MM.1S (cell line): ENCODE measurements around the gene PRCD.
A peak's percentile ranks its signal among the peaks of the same experiment; 100 is the strongest.

Source experiments
- DNase-seq: peaks from one replicate; pipeline ENCODE4 v3.0.0-alpha.2; 2015
- H2AFZ ChIP-seq: fragments of 300-600 bp; sonication (generic); 2 replicates; pipeline ENCODE4 v1.6.0; 2016; ENCODE audit warnings: antibody characterized with exemption, low read length
- H3F3A ChIP-seq: fragments of 300-600 bp; sonication (generic); 2 replicates; pipeline ENCODE4 v1.6.1; 2016; ENCODE audit warnings: mild to moderate bottlenecking, antibody characterized with exemption, low read length, moderate library complexity, mixed read lengths; ENCODE audit not compliant: insufficient read depth
- H3K27ac ChIP-seq: fragments of 300-600 bp; sonication (generic); 2 replicates; pipeline ENCODE4 v1.5.1; 2016; ENCODE audit warnings: mild to moderate bottlenecking, low read length
- H3K27me3 ChIP-seq: fragments of 300-600 bp; sonication (generic); replicated peaks from 2 replicates; pipeline ENCODE4 v1.6.0; 2016; ENCODE audit warnings: low read length; ENCODE audit not compliant: insufficient read depth
- H3K36me3 ChIP-seq: fragments of 300-600 bp; sonication (generic); replicated peaks from 2 replicates; pipeline ENCODE4 v1.6.1; 2016; ENCODE audit warnings: mild to moderate bottlenecking, low read length, mixed read lengths; ENCODE audit not compliant: insufficient read depth
- H3K4me1 ChIP-seq: fragments of 300-600 bp; sonication (generic); 2 replicates; pipeline ENCODE4 v1.6.1; 2016; ENCODE audit warnings: low read length, mixed read lengths
- H3K4me2 ChIP-seq: fragments of 300-600 bp; sonication (generic); 2 replicates; pipeline ENCODE4 v1.6.0; 2016; ENCODE audit warnings: low read depth, low read length
- H3K4me3 ChIP-seq: fragments of 300-600 bp; sonication (generic); 2 replicates; pipeline ENCODE4 v1.5.1; 2016; ENCODE audit warnings: low read length, mixed read lengths
- H3K79me2 ChIP-seq: fragments of 300-600 bp; sonication (generic); 2 replicates; pipeline ENCODE4 v1.6.1; 2016; ENCODE audit warnings: mixed run types, low read length, mixed read lengths
- H3K9ac ChIP-seq: fragments of 300-600 bp; sonication (generic); 2 replicates; pipeline ENCODE4 v1.6.1; 2016; ENCODE audit warnings: low read length, mixed read lengths
- H3K9me2 ChIP-seq: fragments of 300-600 bp; sonication (generic); replicated peaks from 2 replicates; pipeline ENCODE4 v1.6.1; 2016; ENCODE audit warnings: mild to moderate bottlenecking, low read length, mixed read lengths; ENCODE audit not compliant: insufficient read depth
- H3K9me3 ChIP-seq: fragments of 300-600 bp; sonication (generic); replicated peaks from 2 replicates; pipeline ENCODE4 v1.6.1; 2016; ENCODE audit warnings: mild to moderate bottlenecking, low read length, mixed read lengths; ENCODE audit not compliant: insufficient read depth
- H4K20me1 ChIP-seq: fragments of 300-600 bp; sonication (generic); 2 replicates; pipeline ENCODE4 v1.6.1; 2016; ENCODE audit warnings: mild to moderate bottlenecking, low read length, moderate library complexity, mixed read lengths; ENCODE audit not compliant: insufficient read depth
- EZH2 ChIP-seq: fragments of 300-600 bp; sonication (generic); optimal IDR thresholded peaks from 2 replicates; pipeline ENCODE3; 2017; ENCODE audit warnings: low read depth, mild to moderate bottlenecking, antibody characterized with exemption, low read length, mixed read lengths
- EZH2phosphoT487 ChIP-seq: fragments of 300-600 bp; sonication (generic); IDR thresholded peaks from 2 replicates; pipeline ENCODE4 v1.6.1; 2018; ENCODE audit warnings: antibody characterized with exemption, low read length
- TF ChIP-seq, protein P1 (sequence below): fragments of 300-600 bp; sonication (generic); IDR thresholded peaks from 2 replicates; pipeline ENCODE4 v1.5.1; 2016; ENCODE audit warnings: antibody characterized with exemption, low read length, mixed read lengths

The PRCD gene

DNA sequence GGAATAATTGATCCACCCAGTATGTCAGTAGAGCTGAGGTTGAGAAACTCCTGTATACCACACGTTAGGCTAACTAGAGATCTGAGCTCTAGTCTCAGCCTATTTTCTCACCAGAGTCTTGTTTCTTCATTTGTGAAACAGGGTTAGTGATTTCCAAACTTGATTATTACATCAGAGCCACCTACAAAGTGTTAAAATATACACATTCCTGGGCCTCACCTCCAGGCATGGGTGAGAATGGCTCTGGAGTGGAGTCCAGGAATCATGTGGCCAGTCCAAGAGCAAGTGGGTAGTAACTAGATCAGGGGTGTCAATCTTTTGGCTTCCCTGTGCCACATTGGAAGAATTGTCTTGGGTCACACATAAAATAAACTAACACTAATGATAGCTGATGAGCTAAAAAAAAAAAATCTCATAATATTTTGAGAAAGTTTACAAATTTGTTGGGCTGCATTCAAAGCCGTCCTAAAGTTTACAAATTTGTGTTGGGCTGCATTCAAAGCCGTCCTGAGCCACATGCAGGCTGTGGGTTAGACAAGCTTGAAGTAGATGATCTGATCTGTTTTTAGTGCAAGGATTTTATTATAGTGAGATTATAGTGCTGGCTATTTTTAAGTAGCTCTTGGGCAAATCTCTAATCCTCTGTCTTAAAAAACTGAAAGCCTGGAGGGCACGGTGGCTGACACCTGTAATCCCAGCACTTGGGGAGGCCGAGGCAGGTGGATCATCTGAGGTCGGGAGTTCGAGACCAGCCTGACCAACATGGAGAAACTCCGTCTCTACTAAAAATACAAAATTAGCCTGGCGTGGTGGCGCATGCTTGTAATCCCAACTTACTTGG lies 20.4 kb downstream of the PRCD start:
- Histone ChIP-seq H3K4me2 (peak overlapping the region; percentile 95), H3K9me2 (no peaks in the 10 kb centered on the region), H3K79me2 (peaks cover 53% of the 10 kb centered on the region), H3K4me1 (peaks cover 29% of the 10 kb centered on the region), H4K20me1 (peaks cover 31% of the 10 kb centered on the region; the same call in 1 of the 2 replicates), H2AFZ (no peak overlapping the region), H3K36me3 (peaks cover 15% of the 10 kb centered on the region), H3K9ac (no peak overlapping the region), H3K4me3 (peak overlapping the region; percentile 16; the same call in 1 of the 2 replicates), H3K27ac (no peak overlapping the region), H3K27me3 (no peaks in the 10 kb centered on the region), H3K9me3 (no peaks in the 10 kb centered on the region), H3F3A (peaks cover 15% of the 10 kb centered on the region)
- no peak for DNase-seq
- TF ChIP-seq EZH2phosphoT487: no peak
- TF ChIP-seq, protein P1, sequence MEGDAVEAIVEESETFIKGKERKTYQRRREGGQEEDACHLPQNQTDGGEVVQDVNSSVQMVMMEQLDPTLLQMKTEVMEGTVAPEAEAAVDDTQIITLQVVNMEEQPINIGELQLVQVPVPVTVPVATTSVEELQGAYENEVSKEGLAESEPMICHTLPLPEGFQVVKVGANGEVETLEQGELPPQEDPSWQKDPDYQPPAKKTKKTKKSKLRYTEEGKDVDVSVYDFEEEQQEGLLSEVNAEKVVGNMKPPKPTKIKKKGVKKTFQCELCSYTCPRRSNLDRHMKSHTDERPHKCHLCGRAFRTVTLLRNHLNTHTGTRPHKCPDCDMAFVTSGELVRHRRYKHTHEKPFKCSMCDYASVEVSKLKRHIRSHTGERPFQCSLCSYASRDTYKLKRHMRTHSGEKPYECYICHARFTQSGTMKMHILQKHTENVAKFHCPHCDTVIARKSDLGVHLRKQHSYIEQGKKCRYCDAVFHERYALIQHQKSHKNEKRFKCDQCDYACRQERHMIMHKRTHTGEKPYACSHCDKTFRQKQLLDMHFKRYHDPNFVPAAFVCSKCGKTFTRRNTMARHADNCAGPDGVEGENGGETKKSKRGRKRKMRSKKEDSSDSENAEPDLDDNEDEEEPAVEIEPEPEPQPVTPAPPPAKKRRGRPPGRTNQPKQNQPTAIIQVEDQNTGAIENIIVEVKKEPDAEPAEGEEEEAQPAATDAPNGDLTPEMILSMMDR: no peak
- TF ChIP-seq EZH2: no peak

DNA sequence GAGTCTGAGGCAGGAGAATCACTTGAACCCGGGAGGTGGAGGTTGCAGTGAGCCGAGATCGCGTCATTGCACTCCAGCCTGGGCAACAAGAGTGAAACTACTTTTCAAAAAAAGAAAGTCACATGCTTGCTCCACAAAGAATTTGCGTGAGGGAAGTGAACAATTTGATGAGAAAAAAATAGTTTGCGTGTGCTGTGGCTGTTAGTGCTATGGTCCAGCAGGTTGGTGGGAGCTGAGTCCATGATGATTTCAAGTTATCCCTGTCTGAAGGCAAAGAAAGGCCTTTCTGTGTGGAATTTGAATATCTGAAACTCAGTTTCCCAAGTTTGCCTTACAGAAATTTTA lies 21.0 kb downstream of the PRCD start:
- no peak for DNase-seq
- Histone ChIP-seq H3K27me3 (no peaks in the 10 kb centered on the region), H3K9me2 (no peaks in the 10 kb centered on the region), H2AFZ (no peak overlapping the region), H3F3A (peaks cover 18% of the 10 kb centered on the region), H3K9ac (no peak overlapping the region), H3K27ac (no peak overlapping the region), H3K4me1 (peaks cover 29% of the 10 kb centered on the region), H3K4me3 (no peak overlapping the region), H3K79me2 (peaks cover 53% of the 10 kb centered on the region), H3K4me2 (peak overlapping the region; percentile 95; the same call in 1 of the 2 replicates), H3K9me3 (no peaks in the 10 kb centered on the region), H3K36me3 (peaks cover 15% of the 10 kb centered on the region), H4K20me1 (peaks cover 34% of the 10 kb centered on the region; the same call in 1 of the 2 replicates)
- TF ChIP-seq EZH2phosphoT487: no peak
- TF ChIP-seq, protein P1: no peak
- no peak for TF ChIP-seq EZH2

DNA sequence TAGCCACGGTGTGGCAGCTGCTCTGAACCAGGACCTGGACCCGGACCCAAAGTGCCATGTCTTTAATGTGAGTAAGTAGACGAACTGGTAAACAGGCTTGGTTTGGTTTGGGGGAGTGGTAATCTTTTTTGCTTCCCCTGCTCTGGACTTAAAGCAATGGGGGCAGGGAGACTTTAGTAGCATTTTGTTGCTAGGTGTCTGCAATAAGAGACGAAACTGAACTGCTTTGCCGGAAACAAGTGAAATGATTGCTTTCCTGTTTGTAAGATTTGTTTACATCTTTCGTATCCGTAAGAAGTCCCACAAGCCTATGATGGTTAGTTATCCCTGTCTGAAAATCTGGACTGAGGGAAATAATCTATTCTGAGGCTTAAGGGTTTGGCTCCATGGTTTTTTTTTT lies 21.5 kb downstream of the PRCD start:
- H3K9me3 ChIP-seq: no peaks in the 10 kb centered on the region
- peaks cover 18% of the 10 kb centered on the region for H3F3A ChIP-seq
- TF ChIP-seq, protein P1: no peak
- TF ChIP-seq EZH2phosphoT487 (no peak), EZH2 (no peak)
- no peaks in the 10 kb centered on the region for H3K9me2 ChIP-seq
- H3K4me3 ChIP-seq: no peak overlapping the region
- peaks cover 15% of the 10 kb centered on the region for H3K36me3 ChIP-seq
- peaks cover 38% of the 10 kb centered on the region; the same call in 1 of the 2 replicates for H4K20me1 ChIP-seq
- H3K4me2 ChIP-seq: peak overlapping the region; percentile 20; the same call in 1 of the 2 replicates
- peaks cover 29% of the 10 kb centered on the region for H3K4me1 ChIP-seq
- no peak overlapping the region for H3K9ac ChIP-seq
- H2AFZ ChIP-seq: no peak overlapping the region
- DNase-seq: no peak
- H3K27ac ChIP-seq: no peak overlapping the region
- no peaks in the 10 kb centered on the region for H3K27me3 ChIP-seq
- H3K79me2 ChIP-seq: peaks cover 53% of the 10 kb centered on the region
